HG03139 (cell line): ENCODE results near the gene ASTN1.

ENCODE experiments used
- ATAC-seq: cut with Tn5 transposase; IDR thresholded peaks from one replicate; pipeline ENCODE4 v1.9.1; 2021; ENCODE audit not compliant: unreplicated experiment

ASTN1 gene

GRCh38 chr1:177165069-177165439 is 542 bp upstream of the ASTN1 start:
- no peak for ATAC-seq

- no peak for ATAC-seq
Measured at GRCh38 chr1:177163844-177164379, 600 bp downstream of the ASTN1 start.

- no peak for ATAC-seq
Measured at GRCh38 chr1:177162243-177162642, 2.3 kb downstream of the ASTN1 start.

GRCh38 chr1:177146499-177146898 is 18.0 kb downstream of the ASTN1 start:
- no peak for ATAC-seq

- no peak for ATAC-seq
Measured at GRCh38 chr1:177145106-177146070, 19.1 kb downstream of the ASTN1 start.

GRCh38 chr1:177142791-177143271 is 21.7 kb downstream of the ASTN1 start:
- no peak for ATAC-seq

- ATAC-seq, result no peak
Measured at GRCh38 chr1:177142010-177142409, 22.5 kb downstream of the ASTN1 start.

GRCh38 chr1:177138347-177138746 is 26.2 kb downstream of the ASTN1 start:
- no peak for ATAC-seq

GRCh38 chr1:177137814-177138213 is 26.7 kb downstream of the ASTN1 start:
- ATAC-seq, result no peak

GRCh38 chr1:177135250-177135649 is 29.3 kb downstream of the ASTN1 start:
- ATAC-seq, result no peak

- no peak for ATAC-seq
Measured at GRCh38 chr1:177133977-177134538, 30.5 kb downstream of the ASTN1 start.

- no peak for ATAC-seq
Measured at GRCh38 chr1:177132141-177132540, 32.4 kb downstream of the ASTN1 start.

- no peak for ATAC-seq
Measured at GRCh38 chr1:177131723-177132122, 32.8 kb downstream of the ASTN1 start.

GRCh38 chr1:177130451-177130945 is 34.0 kb downstream of the ASTN1 start:
- no peak for ATAC-seq

GRCh38 chr1:177128665-177129281 is 35.7 kb downstream of the ASTN1 start:
- ATAC-seq, result no peak

GRCh38 chr1:177126267-177126666 is 38.2 kb downstream of the ASTN1 start:
- no peak for ATAC-seq

GRCh38 chr1:177124577-177125278 is 39.8 kb downstream of the ASTN1 start:
- ATAC-seq, result no peak

- no peak for ATAC-seq
Measured at GRCh38 chr1:177122461-177123251, 41.9 kb downstream of the ASTN1 start.

- ATAC-seq, result no peak
Measured at GRCh38 chr1:177119311-177119710, 45.2 kb downstream of the ASTN1 start.

GRCh38 chr1:177118901-177119300 is 45.6 kb downstream of the ASTN1 start:
- no peak for ATAC-seq
